GF-D8 (cell line): Measurements from ENCODE around the gene TMEM179B.
A peak's percentile ranks its signal among the peaks of the same experiment; 100 is the strongest.
"Not testable (repeated sequence)": the region's sequence is repeated elsewhere in the genome, so short reads cannot be mapped to it uniquely, and the experiment has no call there.

Experiments used
- DNase-seq: peaks from one replicate; lab custom pipeline; 2025; lab: John Stamatoyannopoulos, UW

Gene TMEM179B

DNA sequence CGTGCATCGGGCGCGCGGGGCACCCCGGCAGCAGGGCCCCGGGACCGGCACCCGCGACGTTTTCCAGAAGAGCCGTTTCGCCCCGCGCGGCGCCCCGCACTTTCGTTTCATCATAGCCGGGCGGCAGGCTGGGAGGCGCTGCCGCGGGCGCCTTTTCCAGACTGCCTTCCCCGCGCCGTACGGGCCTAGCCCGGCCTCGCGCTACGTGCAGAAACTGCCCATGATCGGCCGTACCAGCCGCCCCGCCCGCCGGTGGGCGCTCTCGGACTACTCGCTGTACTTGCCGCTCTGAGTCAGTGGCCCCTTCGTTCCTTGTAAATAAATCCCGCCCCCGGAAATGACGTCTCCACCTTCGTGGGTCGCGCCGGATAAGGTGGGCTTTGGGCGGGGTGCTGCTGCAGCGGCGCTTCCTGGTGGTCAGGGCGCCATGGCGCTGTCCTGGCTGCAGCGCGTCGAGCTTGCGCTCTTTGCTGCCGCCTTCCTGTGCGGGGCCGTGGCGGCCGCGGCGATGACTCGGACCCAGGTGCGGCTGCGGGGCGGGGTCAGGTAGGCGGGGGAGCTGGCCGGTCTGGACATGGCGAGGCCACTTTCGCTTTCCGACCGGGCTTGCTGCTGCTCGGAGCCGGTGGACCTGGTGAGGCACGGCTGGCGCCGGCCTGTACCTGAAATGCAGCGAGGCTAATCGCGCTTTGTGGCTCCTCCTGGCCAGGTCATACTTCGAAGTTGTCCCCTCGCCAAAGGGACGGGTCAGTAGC is at the start of gene TMEM179B:
Gene TMEM179B (plus strand): TSS at position 398 of the 755 bp plus-strand sequence. CDS start 30 bp downstream, at position 428.
- DNase-seq: peak; percentile 87

DNA sequence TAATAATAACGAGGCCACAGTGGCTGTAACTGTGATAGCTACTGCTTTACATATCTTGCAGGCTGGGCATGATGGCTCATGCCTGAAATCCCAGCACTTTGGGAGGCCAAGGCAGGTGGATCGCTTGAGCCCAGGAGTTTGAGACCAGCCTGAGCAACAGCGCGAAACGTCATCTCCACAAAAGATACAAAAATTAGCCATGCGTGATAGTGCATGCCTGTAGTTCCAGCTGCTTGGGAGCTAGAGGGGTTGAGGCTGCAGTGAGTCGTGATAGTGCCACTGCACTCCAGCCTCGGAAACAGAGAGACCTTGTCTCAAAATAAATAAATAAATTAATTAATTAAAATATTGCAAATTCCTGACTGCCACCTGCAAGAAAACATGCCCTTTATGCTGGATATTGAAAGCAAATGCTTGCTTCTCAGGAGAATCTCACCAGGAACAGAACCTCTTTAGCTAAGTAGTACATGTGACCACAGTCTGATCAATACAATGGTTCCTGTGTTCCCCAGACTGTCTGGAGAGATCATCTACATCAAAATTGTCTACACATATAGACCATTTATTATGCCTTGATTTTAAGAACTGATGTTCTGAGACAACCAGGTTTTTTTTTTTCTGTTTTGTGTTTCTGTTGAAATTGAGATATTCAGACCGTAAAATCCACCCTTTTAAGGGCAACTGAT is 39.6 kb upstream of the TMEM179B start:
- no peak for DNase-seq

DNA sequence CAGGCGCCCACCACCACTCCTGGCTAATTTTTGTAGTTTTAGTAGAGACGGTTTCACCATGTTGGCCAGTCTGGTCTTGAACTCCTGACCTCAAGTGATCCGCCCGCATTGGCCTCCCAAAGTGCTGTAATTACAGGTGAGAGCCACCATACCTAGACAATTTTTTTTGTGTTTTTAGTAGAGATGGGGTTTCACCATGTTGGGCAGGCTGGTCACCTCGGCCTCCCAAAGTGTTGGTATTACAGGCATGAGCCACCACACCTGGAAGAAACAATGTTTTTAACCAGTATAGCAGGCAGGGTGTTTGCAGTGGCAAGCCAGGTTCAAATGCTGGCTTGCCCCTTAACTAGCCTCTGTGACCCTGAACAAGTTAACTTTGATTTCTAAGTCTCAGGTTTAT is 37.3 kb upstream of the TMEM179B start:
- DNase-seq: not testable (repeated sequence)

DNA sequence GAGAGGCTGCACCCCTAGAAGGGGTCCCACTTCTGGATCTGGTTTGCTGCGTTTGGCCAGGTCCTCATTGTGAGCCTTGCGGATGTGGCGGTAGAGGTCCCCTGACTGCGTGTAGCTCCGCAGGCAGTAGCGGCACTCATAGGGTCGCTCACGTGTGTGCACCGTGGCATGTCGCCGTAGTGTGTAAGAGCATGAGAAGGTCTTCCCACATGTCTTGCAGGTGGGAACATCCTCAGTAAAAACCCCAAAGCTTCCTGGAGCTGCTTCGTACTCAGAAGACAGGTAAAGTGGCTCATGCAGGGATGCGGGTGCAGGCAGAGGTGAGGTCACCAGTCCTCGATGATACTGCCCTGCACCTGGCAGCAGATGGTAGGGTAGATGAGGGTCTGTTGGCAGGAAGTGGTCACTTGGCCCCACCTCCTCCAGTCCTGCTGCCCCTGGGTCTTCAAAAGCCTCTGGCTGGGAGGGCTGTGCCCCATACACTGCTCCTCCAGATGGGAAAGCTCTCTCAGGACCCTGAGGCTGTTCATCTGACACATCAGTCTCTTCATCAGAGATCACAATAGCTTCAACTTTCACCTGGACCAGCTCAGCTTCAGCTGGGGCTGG is 34.9 kb upstream of the TMEM179B start:
- DNase-seq: no peak

DNA sequence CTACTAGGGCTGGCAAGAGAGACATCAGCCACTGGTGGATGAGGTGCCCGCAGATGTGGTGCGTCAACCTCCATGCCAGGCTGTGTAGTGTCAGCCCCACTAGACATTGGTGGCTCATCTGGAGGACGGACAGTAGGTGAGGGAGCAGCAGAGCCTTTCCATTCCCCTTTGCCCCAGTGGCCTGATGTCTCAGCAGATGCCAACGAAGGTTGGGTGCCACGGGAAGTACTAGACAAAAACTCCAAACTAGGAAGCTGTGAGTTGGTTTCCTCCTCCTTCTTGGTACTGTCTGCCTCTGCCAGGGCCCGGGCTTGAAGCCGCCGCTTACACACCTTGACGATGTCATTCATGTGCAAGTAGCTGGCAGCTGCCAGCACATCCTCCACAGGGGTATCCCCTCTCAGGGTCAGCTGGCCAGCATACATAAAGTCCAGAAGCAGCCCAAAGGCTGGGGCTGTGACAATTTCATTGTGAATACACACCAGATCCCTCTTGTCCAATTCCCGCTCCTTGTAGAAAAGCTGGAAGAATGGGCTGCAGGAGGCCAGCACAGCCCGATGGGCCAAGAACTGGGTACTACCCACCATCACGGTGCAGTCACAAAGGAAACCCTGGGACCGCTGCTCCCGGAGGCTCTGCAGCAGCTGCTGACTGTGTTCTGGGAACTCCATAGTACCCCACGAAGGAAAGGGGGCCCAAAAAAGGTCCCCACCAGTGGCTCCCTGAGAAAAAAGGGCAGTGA is 34.0 kb upstream of the TMEM179B start:
- no peak for DNase-seq

DNA sequence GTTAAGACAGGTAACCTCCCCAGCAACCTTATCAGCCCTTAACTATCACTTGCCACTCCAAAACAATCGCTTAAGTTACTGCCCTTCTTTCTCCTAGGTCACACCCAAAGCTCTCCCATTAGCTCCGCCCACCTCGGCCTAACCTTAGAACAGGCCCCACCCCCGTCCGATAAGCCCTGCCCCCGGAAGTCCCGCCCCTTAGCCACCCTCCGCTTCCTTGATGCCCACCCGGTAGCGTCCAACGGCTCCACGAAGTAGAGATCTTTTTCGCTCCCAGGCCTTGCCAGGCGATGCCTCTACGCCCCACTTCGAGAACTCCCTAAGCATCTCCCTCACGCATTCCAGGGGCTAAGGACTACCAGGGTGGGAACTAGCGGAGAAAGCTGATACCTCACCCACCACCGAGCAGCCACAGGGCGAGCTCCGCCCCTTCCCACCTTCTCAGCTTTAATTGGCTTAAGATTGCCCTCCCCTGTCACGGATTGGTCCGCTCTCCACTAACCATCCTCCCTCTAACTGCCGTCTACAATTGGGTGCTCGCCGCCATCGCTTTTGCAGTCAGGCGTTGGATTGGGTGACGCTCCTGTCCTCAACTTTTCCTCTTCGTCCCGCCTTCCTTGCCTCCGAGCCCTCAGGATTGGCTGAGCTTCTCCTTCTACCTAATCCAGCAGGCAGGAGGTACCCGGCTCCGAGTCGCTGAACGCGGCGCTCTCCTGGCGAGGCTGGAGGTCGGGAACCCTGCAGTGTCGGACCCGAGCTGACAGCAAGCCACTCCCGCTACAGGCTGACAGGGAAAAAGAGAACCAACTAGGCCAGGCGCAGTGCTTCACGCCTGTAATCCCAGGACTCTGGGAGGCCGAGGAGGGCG is 33.2 kb upstream of the TMEM179B start, which contains the start of gene ZBTB3:
Gene ZBTB3 (minus strand): TSS at position 425 of the 868 bp plus-strand sequence. CDS start 496 bp downstream, outside the sequence.
- peak; percentile 99 for DNase-seq

- no peak for DNase-seq
These were observed 32.1 kb upstream of the TMEM179B start for GRCh38 chr11:62755086-62755615.

DNA sequence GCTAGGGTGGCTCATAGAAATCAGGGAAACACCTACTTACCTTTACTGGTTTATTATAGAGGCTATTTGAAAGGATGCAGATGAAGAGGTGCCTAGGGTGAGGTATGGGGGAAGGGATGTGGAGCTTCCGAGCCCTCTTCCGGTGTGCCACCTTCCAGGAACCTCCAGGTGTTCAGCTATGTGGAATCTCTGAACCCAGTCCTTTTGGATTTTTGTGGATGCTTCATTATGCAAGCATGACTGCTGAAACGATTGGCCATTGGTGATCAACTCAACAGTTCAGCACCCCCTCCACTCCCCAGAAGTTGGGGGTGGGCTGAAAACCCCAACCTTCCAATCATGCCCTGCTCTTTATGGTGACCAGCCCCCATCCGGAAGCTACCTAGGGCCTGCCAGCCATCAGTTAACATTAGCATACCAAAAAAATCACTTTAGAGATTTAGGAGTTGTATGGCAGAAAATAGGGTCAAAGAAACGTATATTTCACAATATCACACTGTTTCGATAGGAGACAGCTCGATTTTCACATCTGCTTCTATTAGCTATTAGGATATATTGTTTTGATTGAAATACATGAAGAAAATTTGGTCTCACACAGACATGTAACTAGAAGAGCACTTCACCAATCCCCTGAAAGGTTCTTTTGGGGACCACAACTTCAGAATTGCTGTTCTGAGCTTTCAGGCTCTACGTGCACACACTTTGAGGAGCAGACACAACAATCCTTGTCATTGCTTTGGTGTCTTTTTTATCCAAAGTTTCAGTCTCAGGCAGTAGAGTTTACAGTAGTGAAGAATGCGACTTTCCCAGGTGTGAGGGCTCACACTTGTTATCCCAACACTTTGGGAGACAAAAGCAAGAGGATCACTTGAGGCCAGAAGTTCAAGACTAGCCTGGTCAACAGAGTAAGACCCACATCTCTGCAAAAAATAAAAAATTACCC is 29.1 kb upstream of the TMEM179B start:
- DNase-seq: no peak

DNA sequence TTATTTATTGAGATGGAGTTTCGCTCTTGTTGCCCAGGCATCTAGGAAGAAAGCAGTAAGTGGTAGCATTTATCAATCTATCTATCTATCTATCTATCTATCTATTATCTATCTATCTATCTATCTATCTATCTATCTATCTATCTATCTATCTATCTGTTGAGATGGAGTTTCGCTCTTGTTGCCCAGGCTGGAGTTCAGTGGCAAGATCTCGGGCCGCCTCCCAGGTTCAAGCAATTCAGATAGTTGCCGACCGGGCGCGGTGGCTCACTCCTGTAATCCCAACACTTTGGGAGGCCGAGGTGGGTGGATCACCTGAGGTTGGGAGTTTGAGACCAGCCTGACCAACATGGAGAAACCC is 26.4 kb upstream of the TMEM179B start:
- DNase-seq: not testable (repeated sequence)

- peak; percentile 79 for DNase-seq
These were observed 16.4 kb upstream of the TMEM179B start for GRCh38 chr11:62770778-62771143.

DNA sequence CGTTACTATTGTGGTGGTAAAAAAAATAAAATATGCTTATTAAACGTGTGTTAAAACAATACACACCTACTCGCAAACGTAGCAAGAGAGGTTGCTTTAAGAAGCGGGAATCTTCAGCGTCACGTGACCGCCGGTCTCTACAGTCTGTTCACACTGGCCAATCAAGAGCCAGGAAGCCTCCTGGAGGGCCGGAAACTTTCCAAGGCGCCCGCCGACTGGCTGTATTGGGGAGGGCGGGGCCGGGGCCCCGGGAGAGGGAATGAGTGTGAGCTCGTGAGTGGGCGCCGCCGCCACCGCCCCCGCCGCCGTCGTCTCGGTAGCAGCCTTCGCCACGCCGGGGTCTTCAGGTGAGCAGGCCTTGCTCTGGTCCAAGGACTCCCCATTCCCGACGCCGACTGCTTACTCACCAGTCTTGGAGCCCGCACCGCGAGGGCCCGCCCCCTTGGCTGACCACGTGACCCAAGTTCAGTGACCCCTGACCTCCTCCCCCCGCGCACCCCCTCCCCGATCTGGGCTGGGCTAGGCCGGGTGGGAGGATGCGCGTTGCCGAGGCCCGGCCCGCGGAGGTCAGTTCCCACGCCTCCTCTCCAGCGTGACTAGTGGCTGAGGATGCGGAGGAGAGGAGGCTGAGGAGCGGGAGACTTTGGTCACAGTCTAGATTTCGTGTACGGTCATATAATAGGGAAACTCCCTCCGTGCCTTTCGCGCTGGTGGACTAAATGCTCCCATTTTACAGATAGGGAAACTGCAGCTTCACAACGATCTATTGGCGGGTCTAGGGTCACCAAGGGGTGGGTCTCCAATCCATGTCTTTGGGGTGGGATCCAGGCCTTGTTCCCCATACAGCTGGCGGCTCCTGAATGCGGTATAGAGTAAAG is 15.8 kb upstream of the TMEM179B start, which contains the start of gene TAF6L:
Gene TAF6L (plus strand): TSS at position 253 of the 878 bp plus-strand sequence. CDS start 4,388 bp downstream, outside the sequence.
- peak; percentile 91 for DNase-seq

GRCh38 chr11:62774407-62774806 is 12.8 kb upstream of the TMEM179B start:
- DNase-seq: no peak

DNA sequence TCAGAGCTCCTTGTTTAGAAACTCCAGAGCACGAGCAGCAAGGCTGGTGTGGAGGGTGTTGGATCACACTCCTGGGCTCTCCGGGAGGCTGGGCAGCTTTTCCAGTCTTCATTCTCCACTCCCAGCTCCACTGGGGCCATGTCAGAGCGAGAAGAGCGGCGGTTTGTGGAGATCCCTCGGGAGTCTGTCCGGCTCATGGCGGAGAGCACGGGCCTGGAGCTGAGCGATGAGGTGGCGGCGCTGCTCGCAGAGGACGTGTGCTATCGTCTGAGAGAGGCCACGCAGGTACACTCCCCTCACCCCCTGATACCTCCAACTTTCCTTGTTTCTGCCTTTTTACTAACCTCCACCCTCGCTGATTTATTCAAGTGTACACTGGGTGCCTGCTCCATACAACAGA is 11.6 kb upstream of the TMEM179B start:
- no peak for DNase-seq

GRCh38 chr11:62777389-62777788 is 9.8 kb upstream of the TMEM179B start:
- DNase-seq: no peak

- no peak for DNase-seq
These were observed 8.8 kb upstream of the TMEM179B start for GRCh38 chr11:62778441-62778840.

DNA sequence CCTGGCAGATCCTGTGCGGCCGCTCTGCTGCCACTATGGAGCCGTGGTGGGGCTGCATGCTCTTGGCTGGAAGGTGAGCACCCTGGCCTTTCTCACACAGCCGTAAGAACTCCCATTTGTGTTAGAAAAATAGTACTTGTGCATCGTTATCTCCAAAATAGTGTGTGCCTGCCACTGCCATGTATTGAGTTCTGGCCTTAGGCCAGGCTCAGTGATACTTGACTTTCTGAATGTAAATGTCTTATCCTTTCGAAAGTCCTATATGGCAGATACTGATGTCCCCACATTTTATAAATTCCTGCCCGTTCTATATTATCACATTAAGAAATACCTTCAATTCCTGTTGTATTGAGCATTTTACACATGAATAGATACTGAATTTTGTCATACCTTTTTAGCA is 4.4 kb upstream of the TMEM179B start:
- DNase-seq: no peak

GRCh38 chr11:62786318-62787004 is 741 bp upstream of the TMEM179B start:
- peak; percentile 47 for DNase-seq

DNA sequence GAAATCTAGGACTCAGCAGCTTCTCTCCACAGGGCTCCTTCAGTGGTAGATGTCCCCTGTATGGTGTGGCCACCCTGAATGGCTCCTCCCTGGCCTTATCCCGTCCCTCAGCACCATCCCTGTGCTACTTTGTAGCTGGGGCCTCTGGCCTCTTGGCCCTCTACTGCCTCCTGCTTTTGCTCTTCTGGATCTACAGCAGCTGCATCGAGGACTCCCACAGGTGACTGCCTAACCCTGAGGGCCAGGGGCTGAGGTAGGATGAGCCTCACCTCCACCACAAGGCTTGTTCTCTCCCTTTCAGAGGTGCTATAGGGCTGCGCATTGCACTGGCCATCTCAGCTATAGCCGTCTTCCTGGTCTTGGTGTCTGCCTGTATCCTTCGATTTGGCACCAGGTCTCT is 1.8 kb downstream of the TMEM179B start:
- no peak for DNase-seq
